NAMALWA (cell line): ENCODE data around the gene SPDYE3.
"Not testable (repeated sequence)": the region's sequence is repeated elsewhere in the genome, so short reads cannot be mapped to it uniquely, and the experiment has no call there.

Experiments used
- DNase-seq: peaks from one replicate; pipeline ENCODE4 v3.0.0-alpha.2; 2015; ENCODE audit warnings: low spot score

The SPDYE3 gene

GRCh38 chr7:100349757-100350156, 42.3 kb downstream of the SPDYE3 start:
- no peak for DNase-seq

DNA sequence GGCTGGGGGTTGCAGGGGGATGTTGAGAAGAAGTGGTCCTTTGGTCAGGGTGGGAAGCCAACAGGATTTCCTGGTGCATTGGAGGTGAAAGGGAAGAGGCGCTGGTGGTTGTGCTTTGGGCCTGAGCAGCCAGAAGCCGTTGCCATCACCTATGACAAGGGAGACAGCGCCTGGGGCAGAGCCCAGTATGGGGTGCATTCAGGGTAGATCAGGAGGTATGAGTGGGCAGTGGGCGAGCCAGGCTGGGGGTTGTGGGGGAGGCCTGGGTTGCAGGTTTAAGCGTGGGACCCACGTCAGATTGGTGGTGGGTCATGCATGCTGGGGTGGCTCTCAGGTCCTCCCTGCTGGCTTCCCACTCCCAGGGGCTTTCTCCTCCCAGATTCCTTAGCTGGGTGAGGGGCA, 44.2 kb downstream of the SPDYE3 start:
- no peak for DNase-seq

DNA sequence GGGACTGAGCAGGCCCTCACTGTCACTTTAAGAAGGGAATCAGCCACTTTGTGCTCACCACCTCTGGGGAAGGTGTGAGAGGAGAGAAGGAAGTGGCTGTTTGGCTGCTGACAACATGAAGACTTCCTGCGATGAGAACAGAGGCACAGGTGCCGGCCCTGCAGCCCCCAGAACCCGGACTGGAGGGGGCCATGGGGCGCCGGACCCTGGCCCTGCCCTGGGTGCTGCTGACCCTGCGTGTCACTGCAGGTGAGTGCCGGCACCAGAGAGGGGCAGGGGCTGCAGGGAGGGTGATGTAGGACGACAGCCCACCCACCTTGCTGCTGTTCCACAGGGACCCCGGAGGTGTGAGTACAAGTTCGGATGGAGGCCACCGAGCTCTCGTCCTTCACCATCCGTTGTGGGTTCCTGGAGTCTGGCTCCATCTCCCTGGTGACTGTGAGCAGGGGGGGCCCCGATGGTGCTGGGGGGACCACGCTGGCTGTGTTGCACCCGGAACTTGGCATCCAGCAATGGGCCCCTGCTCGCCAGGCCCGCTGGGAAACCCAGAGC, 44.8 kb downstream of the SPDYE3 start:
- DNase-seq, result not testable (repeated sequence)

DNA sequence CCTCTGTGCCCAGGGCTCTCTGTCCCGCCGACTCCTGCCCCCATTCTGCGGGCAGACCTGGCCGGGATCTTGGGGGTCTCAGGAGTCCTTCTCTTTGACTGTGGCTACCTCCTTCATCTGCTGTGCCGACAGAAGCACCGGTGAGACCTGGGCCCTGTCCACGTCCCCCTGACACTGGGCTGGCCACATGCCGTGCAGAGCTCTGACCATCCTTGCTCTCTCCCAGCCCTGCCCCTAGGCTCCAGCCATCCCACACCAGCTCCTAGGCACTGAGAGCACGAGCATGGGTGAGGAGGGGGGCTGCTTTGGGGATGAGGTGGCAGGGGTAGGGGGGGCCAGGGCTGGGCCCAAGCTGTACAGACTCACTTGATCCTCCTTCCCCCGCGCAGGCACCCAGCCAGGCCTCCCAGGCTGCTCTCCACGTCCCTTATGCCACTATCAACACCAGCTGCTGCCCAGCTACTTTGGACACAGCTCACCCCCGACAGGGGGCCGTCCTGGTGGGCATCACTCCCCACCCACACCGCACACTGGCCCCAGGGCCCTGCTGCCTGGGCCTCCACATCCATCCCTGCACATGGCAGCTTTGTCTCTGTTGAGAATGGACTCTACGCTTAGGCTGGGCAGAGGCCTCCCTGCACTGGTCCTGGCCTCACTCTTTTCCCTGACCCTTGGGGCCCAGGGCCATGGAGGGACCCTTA, 45.6 kb downstream of the SPDYE3 start:
- no peak for DNase-seq

DNA sequence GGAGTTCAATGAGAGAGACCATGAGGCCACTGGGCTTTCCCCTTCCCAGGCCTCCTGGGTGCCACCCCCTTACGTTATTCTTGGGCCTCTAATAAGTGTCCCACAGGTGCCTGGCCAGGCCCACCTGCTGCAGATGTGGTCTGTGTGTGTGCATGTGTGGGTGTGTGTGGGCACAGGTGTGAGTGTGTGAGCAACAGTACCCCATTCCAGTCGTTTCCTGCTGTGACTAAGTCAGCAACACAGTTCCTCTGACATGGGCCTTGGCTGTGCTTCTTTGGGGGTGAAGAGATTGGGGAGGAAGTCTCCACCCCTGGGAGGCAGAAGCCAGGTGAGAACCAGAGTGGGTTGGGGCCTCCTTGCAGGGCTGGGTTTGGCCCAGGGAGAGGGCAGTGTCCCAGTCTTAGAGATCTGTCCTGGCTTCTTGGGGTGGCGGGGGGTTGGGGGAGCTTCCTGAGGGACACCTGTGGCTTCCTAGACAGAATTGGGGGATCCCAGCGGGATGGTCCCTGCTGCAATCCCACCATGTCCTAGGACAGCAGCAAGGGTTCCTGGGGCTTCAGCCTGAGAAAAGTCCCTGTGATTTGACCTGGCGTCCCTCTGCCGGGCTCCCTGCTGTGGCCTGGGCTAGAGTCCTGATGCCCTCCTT, 46.3 kb downstream of the SPDYE3 start:
- no peak for DNase-seq

DNA sequence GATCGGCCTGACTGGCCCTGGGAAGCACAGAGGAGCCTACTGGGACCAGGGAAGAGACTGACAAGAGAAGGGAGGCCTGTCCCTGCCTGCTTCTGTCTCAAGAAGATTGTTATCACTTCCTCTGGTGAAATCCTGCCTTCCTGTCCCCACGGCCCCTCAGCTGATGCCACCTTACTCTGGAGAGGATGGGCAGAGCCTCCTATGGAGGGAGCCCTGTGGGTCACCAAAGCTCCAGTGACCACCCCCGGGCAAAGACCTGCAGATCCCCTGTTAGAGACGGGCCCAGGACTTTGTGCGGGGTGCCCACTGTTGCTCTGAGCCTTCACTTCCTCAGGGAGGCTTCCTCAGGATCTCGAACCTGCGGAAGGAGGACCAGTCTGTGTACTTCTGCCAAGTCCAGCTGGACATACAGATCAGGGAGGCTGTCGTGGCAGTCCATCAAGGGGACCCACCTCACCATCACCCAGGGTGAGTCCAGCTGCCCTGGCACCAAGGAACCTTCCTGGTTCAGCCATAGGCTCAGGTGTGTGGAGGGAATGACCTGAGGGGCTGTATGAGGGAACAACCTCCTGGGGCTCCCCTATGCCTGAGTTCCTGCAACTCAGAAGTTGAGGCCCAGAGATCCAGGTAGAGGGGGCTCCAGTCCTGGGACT, 49.0 kb downstream of the SPDYE3 start:
- no peak for DNase-seq

- no peak for DNase-seq
Observed at GRCh38 chr7:100357131-100357561, 49.6 kb downstream of the SPDYE3 start.

DNA sequence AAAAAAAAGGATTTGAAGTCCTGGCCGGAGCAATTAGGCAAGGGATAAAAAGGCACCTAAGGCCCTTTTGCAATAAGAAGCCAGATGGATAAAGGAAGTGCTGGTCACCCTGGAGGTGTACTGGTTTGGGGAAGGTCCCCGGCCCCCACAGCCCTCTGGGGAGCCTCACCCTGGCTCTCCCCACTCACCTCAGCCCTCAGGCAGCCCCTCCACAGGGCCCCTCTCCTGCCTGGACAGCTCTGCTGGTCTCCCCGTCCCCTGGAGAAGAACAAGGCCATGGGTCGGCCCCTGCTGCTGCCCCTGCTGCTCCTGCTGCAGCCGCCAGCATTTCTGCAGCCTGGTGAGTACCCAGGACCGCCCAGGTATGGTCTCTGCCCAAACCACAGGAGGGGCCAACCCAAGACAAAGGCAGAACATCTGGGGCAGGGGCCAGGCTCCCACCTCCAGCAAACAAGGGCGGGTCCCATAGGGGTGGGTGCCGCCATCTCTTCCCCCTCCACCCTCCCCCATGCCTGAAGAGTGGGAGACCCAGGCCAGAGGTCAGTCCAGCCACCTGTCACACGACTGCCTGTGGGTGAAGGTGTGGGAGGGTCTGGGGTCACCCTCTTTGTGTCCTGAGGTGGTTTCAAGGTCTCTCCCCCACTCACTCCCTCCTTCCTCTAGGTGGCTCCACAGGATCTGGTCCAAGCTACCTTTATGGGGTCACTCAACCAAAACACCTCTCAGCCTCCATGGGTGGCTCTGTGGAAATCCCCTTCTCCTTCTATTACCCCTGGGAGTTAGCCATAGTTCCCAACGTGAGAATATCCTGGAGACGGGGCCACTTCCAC, 50.7 kb downstream of the SPDYE3 start, which contains the start of gene PILRB:
Gene PILRB (plus strand): TSS at position 91 of the 830 bp plus-strand sequence. CDS start 186 bp downstream, at position 277.
- no peak for DNase-seq

DNA sequence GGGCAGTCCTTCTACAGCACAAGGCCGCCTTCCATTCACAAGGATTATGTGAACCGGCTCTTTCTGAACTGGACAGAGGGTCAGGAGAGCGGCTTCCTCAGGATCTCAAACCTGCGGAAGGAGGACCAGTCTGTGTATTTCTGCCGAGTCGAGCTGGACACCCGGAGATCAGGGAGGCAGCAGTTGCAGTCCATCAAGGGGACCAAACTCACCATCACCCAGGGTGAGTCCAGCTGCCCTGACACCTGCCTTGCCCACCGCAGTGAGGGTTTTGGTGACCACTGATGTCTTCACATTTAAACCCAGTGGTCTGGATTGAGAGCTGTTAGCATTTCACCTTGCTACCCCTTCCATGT, 51.3 kb downstream of the SPDYE3 start:
- DNase-seq, result no peak

GRCh38 chr7:100360135-100360854, 52.8 kb downstream of the SPDYE3 start:
- DNase-seq, result no peak

DNA sequence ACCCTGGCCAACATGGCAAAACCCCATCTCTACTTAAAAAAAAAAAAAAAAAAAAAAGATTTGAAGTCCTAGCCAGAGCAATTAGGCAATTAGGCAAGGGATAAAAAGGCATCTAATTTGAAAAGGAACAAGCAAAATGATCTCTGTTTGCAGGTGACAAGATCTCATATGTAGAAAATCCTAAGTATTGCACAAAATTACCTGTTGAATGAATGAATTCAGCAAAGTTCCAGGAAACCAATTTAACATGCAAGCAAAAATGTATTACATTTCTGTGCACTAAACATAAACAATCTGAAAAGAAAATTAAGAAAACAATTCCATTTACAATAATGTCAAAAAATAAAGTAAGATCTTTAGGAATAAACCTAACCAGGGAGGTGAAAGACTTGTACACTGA, 55.6 kb downstream of the SPDYE3 start:
- DNase-seq, result no peak

DNA sequence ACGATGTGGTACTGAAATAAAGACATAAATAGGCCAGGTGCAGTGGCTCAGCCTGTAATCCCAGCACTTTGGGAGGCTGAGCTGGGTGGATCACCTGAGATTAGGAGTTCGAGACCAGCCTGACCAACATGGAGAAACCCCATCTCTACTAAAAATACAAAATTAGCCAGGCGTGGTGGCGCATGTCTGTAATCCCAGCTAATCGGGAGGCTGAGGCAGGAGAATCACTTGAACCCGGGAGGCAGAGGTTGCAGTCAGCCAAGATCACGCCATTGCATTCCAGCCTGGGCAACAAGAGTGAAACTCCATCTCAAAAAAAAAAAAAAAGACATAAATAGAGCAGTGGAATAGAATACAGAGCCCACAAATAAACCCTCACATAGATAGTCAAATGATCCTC, 56.3 kb downstream of the SPDYE3 start:
- not testable (repeated sequence) for DNase-seq

GRCh38 chr7:100364480-100364879, 57.0 kb downstream of the SPDYE3 start:
- DNase-seq, result no peak

DNA sequence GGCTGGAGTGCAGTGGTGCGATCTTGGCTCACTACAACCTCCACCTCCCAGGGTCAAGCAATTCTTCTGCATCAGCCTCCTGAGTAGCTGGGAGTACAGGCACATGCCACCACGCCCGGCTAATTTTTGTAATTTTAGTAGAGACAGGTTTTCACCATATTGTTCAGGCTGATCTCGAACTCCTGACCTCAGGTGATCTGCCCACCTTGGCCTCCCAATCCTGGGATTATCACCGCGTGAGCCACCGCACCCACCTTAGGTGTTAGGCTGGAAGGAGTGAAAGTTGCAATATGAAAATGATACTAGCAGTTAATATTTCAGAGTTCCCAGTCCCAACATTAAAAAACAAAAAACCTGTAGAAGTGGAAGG, 58.5 kb downstream of the SPDYE3 start:
- not testable (repeated sequence) for DNase-seq

GRCh38 chr7:100366411-100367250, 59.1 kb downstream of the SPDYE3 start:
- DNase-seq, result no peak

DNA sequence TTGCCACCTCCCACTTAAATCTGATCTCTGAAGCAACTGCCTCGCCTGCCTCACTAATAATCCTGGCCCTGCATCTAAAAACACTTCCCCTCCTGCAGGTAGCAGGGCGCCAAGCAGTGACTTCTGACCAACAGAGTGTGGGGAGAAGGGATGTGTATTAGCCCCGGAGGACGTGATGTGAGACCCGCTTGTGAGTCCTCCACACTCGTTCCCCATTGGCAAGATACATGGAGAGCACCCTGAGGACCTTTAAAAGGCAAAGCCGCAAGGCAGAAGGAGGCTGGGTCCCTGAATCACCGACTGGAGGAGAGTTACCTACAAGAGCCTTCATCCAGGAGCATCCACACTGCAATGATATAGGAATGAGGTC, 59.7 kb downstream of the SPDYE3 start:
- no peak for DNase-seq

DNA sequence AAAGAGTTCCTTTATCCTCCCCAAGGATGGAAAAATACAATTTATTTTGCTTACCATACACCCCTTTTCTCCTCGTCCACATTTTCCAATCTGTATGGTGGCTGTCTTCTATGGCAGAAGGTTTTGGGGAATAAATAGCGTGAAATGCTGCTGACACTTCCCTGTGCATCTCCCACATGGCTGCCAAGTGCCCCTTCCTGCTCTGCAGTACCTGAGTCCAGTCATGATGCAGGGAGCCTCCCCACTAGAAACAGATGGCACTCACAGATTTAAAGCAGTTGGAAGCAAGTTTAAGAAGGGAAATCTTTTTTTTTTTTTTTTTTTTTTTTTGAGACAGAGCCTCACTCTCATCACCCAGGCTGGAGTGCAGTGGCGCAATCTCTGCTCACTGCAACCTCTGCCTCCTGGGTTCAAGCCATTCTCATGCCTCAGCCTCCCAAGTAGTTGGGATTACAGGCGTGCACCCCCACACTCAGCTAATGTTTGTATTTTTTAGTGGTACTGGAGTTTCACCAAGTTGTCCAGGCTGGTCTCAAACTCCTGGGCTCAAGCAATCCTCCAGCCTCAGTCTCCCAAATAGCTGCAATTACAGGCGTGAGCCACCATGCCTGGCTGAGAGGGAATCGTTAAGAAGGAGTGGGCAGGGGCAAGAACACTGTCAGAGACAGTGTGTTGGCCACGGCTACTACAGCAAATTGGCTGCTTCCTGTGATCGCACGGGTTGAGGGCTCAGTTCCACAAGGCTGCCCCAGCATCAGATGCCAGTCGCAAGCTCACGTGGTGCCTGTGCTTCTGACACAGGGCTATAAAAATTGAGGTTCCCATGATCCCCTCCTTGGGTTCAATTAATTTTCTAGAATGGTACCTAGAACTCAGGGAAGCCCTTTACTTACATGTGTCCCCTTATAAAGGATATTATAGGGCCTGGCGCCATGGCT, 60.4 kb downstream of the SPDYE3 start:
- DNase-seq, result peak; percentile 86

DNA sequence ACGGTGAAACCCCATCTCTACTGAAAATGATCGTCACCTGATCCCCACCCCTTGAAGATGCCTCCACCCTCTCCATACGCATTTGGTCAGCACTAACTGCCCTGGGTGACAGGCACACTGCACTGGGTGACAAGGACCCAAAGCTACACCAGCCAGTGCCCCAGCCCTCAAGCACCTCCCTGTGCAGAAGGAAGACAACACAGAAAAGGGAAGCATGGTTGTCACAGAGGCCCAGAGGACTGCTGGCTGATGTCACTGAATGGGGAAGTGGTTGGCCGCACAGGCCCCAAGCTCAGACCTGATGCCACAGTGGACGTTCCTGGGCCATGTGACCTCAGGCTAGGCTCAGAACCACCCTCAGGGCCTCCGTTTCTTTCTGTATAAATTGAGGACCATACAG, 61.6 kb downstream of the SPDYE3 start:
- peak; percentile 97 for DNase-seq

DNA sequence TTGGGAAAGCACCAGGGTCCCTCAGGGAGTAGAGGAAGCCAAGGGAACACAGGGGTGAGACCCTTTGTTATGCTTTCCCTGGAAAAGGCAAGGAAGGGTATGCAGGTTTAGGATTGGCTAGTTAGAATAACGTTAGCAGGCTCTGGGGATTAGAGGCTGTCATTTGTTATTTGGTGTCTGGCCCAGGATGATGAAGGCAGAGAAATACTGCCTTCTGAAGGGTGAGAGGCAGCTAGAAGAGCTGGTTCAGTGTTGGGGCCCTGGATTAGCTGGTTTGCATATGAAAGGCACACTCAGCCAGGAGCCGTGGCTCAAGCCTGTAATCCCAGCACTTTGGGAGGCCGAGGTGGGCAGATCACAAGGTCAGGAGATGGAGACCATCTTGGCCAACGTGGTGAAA, 62.8 kb downstream of the SPDYE3 start:
- DNase-seq, result no peak
